Cardiac muscle cell (in vitro differentiated cells and primary cell): ENCODE data around the gene RAB3D. TPM values are rescaled to one million over a fixed set of nuclear protein-coding genes. Genes with fewer than 3 reads are reported as not detected.

Experiments used
- DNase-seq, 2 donors: peaks; one replicate each; pipeline versions ENCODE4 v3.0.0 to v3.0.0-alpha.2; 2010 to 2017; ENCODE audit warnings: low read depth in 1 of 2, low spot score in 1 of 2
- H3K27ac ChIP-seq: fragments of 200-600 bp; sonication (generic); 2 replicates; pipeline ENCODE4 v1.5.1; 2016
- H3K27me3 ChIP-seq: fragments of 200-600 bp; sonication (generic); 2 replicates; pipeline ENCODE4 v1.6.0; 2016; ENCODE audit warnings: control low read depth
- H3K36me3 ChIP-seq: fragments of 200-600 bp; sonication (generic); 2 replicates; pipeline ENCODE4 v1.5.1; 2016; ENCODE audit warnings: control low read depth
- H3K4me1 ChIP-seq: fragments of 200-600 bp; sonication (generic); 2 replicates; pipeline ENCODE4 v1.8.1; 2017; ENCODE audit warnings: low read depth, mild to moderate bottlenecking, mixed run types
- H3K4me3 ChIP-seq: fragments of 200-600 bp; sonication (generic); 2 replicates; pipeline ENCODE4 v1.5.1; 2016; ENCODE audit warnings: mild to moderate bottlenecking
- H3K9me3 ChIP-seq: fragments of 200-600 bp; sonication (generic); 2 replicates; pipeline ENCODE4 v1.5.1; 2017; ENCODE audit warnings: low read depth, mild to moderate bottlenecking, control low read depth
- CTCF ChIP-seq: IDR thresholded peaks from 2 replicates; pipeline ENCODE4 v1.5.1; 2012; ENCODE audit warnings: low read depth, mild to moderate bottlenecking, low read length
- polyA plus RNA-seq: library from polyadenylated mRNA; unstranded; fragments of >200 nt; fragmentation: Nextera tagmentation; extraction: Ambion mirVana; gene quantifications from 2 replicates; pipeline ENCODE4 v1.2.1, GENCODE V29; 2016
- total RNA-seq: library from RNA; depleted of rRNA; stranded (reverse); fragments of >200 nt; gene quantifications from 2 replicates; pipeline ENCODE4 v1.2.3, GENCODE V29; 2016

The RAB3D gene
- total and polyA plus RNA-seq, 2 experiments from 2014 or later: 10.2 to 14.6 TPM

GRCh38 chr19:11306337-11306736 is 33.1 kb downstream of the RAB3D start:
- TF ChIP-seq CTCF: no peak
- Histone ChIP-seq H3K27ac (no peak overlapping the region), H3K9me3 (no peaks in the 10 kb centered on the region), H3K4me1 (no peaks in the 10 kb centered on the region), H3K36me3 (no peaks in the 10 kb centered on the region), H3K4me3 (no peak overlapping the region), H3K27me3 (no peaks in the 10 kb centered on the region)
- DNase-seq: peak in 1 of 2 donors; percentile 6

GRCh38 chr19:11304936-11305335 is 34.5 kb downstream of the RAB3D start:
- no peaks in the 10 kb centered on the region for H3K4me1 ChIP-seq
- H3K27me3 ChIP-seq: no peaks in the 10 kb centered on the region
- H3K9me3 ChIP-seq: no peaks in the 10 kb centered on the region
- no peaks in the 10 kb centered on the region for H3K36me3 ChIP-seq
- H3K4me3 ChIP-seq: no peak overlapping the region
- no peak for TF ChIP-seq CTCF
- H3K27ac ChIP-seq: no peak overlapping the region
- DNase-seq: no peak

- H3K36me3 ChIP-seq: no peaks in the 10 kb centered on the region
- no peak for DNase-seq
- H3K9me3 ChIP-seq: no peaks in the 10 kb centered on the region
- no peak overlapping the region for H3K27ac ChIP-seq
- H3K27me3 ChIP-seq: no peaks in the 10 kb centered on the region
- no peaks in the 10 kb centered on the region for H3K4me1 ChIP-seq
- TF ChIP-seq CTCF: no peak
- no peak overlapping the region for H3K4me3 ChIP-seq
These were observed 38.7 kb downstream of the RAB3D start for GRCh38 chr19:11300811-11301120.

- H3K4me3 ChIP-seq: no peak overlapping the region
These were observed 39.3 kb downstream of the RAB3D start for GRCh38 chr19:11299946-11300810.

DNA sequence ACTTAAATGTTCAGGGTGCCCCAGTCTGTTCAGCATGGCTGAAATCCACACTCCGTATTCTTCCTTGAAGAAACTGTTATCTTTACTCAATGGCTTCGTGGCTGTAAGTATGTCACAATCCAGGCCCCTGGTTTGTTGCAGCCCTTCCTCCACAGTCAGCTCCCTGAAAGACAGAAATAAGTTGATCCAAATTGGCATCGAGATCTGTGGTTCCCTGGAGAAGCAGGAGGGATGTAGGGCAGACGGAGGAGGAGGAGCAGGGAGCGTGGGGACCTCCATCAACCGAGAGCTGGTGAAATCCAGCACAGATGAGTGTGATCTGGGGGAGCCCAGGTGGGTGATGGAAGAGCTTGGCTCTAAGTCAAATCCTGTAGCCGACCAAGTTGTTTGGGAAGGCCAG is 43.2 kb downstream of the RAB3D start:
- Histone ChIP-seq H3K9me3 (no peaks in the 10 kb centered on the region), H3K36me3 (no peaks in the 10 kb centered on the region), H3K27me3 (no peaks in the 10 kb centered on the region), H3K4me1 (no peaks in the 10 kb centered on the region), H3K27ac (no peak overlapping the region), H3K4me3 (no peak overlapping the region)
- DNase-seq: peak in 1 of 2 donors; percentile 83
- no peak for TF ChIP-seq CTCF

More at GRCh38 chr19:11299946-11300810, 39.3 kb downstream of the RAB3D start:
- DNase-seq: no peak
- Histone ChIP-seq H3K27ac (no peak overlapping the region), H3K9me3 (no peaks in the 10 kb centered on the region), H3K27me3 (no peaks in the 10 kb centered on the region), H3K36me3 (no peaks in the 10 kb centered on the region), H3K4me1 (no peaks in the 10 kb centered on the region)
- no peak for TF ChIP-seq CTCF
